Measurements from ENCODE around the gene GNB5. TPM values are rescaled to one million over a fixed set of nuclear protein-coding genes. Genes with fewer than 3 reads are reported as not detected.
"Not testable (repeated sequence)": the region's sequence is repeated elsewhere in the genome, so short reads cannot be mapped to it uniquely, and the experiment has no call there.

The GNB5 gene
- polyA plus RNA-seq, 1 donor from 2014 or later, result 89.6 TPM

DNA sequence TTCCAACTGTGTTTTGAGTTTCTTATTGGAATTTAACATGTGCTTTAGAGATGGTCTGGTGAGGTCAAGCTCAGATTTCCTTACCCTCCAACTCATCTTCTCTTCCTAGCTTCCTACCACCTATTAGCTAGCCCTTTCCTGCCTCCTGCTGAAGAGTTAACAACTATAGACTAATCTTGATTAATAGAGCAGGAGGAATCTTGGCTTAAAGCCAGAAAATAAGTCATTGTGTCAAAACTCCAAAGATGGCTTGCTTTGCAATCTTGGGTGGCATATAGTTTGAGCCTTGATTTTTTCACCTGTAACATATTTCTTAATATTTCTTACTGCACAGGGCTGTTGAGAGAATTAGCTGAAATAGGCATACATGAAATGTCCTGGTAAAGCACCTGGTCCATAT, 105.9 kb downstream of the GNB5 start:
- H3K36me3 ChIP-seq (ENCODE audit: insufficient read depth, low read length), result no peaks in the 10 kb centered on the region
- H3K27ac ChIP-seq (ENCODE audit: low read length), result no peak overlapping the region
- H3K4me2 ChIP-seq (ENCODE audit: low read length), result no peak overlapping the region
- no peaks in the 10 kb centered on the region for H3K27me3 ChIP-seq (ENCODE audit: insufficient read depth, low read depth, low read length)
- no peaks in the 10 kb centered on the region for H4K20me1 ChIP-seq (ENCODE audit: insufficient read depth)
- H3K9me2 ChIP-seq (ENCODE audit: insufficient read depth, low read length), result no peaks in the 10 kb centered on the region
- H3K9me3 ChIP-seq (ENCODE audit: low read length), result peaks cover under 1% of the 10 kb centered on the region
- H3K9ac ChIP-seq (ENCODE audit: low read length), result no peak overlapping the region
- H3F3A ChIP-seq (ENCODE audit: insufficient read depth, low read length, poor library complexity, severe bottlenecking), result no peaks in the 10 kb centered on the region
- H2AFZ ChIP-seq (ENCODE audit: low read depth, low read length), result no peak overlapping the region
- no peaks in the 10 kb centered on the region for H3K79me2 ChIP-seq (replicated peaks; ENCODE audit: insufficient read depth, low read length)
- TF ChIP-seq, protein P1, sequence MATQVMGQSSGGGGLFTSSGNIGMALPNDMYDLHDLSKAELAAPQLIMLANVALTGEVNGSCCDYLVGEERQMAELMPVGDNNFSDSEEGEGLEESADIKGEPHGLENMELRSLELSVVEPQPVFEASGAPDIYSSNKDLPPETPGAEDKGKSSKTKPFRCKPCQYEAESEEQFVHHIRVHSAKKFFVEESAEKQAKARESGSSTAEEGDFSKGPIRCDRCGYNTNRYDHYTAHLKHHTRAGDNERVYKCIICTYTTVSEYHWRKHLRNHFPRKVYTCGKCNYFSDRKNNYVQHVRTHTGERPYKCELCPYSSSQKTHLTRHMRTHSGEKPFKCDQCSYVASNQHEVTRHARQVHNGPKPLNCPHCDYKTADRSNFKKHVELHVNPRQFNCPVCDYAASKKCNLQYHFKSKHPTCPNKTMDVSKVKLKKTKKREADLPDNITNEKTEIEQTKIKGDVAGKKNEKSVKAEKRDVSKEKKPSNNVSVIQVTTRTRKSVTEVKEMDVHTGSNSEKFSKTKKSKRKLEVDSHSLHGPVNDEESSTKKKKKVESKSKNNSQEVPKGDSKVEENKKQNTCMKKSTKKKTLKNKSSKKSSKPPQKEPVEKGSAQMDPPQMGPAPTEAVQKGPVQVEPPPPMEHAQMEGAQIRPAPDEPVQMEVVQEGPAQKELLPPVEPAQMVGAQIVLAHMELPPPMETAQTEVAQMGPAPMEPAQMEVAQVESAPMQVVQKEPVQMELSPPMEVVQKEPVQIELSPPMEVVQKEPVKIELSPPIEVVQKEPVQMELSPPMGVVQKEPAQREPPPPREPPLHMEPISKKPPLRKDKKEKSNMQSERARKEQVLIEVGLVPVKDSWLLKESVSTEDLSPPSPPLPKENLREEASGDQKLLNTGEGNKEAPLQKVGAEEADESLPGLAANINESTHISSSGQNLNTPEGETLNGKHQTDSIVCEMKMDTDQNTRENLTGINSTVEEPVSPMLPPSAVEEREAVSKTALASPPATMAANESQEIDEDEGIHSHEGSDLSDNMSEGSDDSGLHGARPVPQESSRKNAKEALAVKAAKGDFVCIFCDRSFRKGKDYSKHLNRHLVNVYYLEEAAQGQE (IDR thresholded peaks at IDR 0.05; ENCODE audit: borderline replicate concordance), result no peak
- TF ChIP-seq MXI1 (conservative IDR thresholded peaks at IDR 0.05; ENCODE audit: poor library complexity, severe bottlenecking) (no peak), TAF1 (IDR thresholded peaks at IDR 0.05; ENCODE audit: low read depth) (no peak), RAD21 (conservative IDR thresholded peaks at IDR 0.05) (no peak), POLR2AphosphoS5 (IDR thresholded peaks at IDR 0.05) (no peak), SMC3 (conservative IDR thresholded peaks at IDR 0.05; ENCODE audit: poor library complexity) (no peak), EZH2 (IDR thresholded peaks at IDR 0.05; ENCODE audit: borderline replicate concordance, insufficient read depth, low read length, poor library complexity, severe bottlenecking) (no peak), EP300 (conservative IDR thresholded peaks at IDR 0.05; ENCODE audit: poor library complexity, severe bottlenecking) (no peak)
- TF ChIP-seq, protein P2, sequence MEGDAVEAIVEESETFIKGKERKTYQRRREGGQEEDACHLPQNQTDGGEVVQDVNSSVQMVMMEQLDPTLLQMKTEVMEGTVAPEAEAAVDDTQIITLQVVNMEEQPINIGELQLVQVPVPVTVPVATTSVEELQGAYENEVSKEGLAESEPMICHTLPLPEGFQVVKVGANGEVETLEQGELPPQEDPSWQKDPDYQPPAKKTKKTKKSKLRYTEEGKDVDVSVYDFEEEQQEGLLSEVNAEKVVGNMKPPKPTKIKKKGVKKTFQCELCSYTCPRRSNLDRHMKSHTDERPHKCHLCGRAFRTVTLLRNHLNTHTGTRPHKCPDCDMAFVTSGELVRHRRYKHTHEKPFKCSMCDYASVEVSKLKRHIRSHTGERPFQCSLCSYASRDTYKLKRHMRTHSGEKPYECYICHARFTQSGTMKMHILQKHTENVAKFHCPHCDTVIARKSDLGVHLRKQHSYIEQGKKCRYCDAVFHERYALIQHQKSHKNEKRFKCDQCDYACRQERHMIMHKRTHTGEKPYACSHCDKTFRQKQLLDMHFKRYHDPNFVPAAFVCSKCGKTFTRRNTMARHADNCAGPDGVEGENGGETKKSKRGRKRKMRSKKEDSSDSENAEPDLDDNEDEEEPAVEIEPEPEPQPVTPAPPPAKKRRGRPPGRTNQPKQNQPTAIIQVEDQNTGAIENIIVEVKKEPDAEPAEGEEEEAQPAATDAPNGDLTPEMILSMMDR (IDR thresholded peaks at IDR 0.05; ENCODE audit: poor library complexity, severe bottlenecking), result no peak
- no peak overlapping the region for H3K4me3 ChIP-seq (ENCODE audit: low read length)

GRCh38 chr15:52083603-52084002, 107.6 kb downstream of the GNB5 start:
- H3K9me2 ChIP-seq (ENCODE audit: insufficient read depth, low read length), result no peaks in the 10 kb centered on the region
- TF ChIP-seq EZH2 (IDR thresholded peaks at IDR 0.05; ENCODE audit: borderline replicate concordance, insufficient read depth, low read length, poor library complexity, severe bottlenecking) (no peak), SMC3 (conservative IDR thresholded peaks at IDR 0.05; ENCODE audit: poor library complexity) (no peak), MXI1 (conservative IDR thresholded peaks at IDR 0.05; ENCODE audit: poor library complexity, severe bottlenecking) (no peak)
- TF ChIP-seq, protein P1 (IDR thresholded peaks at IDR 0.05; ENCODE audit: borderline replicate concordance), result no peak
- TF ChIP-seq, protein P2 (IDR thresholded peaks at IDR 0.05; ENCODE audit: poor library complexity, severe bottlenecking), result no peak
- H3K4me2 ChIP-seq (ENCODE audit: low read length), result no peak overlapping the region
- no peaks in the 10 kb centered on the region for H3K9me3 ChIP-seq (ENCODE audit: low read length)
- H3K4me3 ChIP-seq (ENCODE audit: low read length), result no peak overlapping the region
- no peaks in the 10 kb centered on the region for H3K27me3 ChIP-seq (ENCODE audit: insufficient read depth, low read depth, low read length)
- no peak overlapping the region for H3K27ac ChIP-seq (ENCODE audit: low read length)
- H3K9ac ChIP-seq (ENCODE audit: low read length), result no peak overlapping the region
- H4K20me1 ChIP-seq (ENCODE audit: insufficient read depth), result no peaks in the 10 kb centered on the region
- no peaks in the 10 kb centered on the region for H3K36me3 ChIP-seq (ENCODE audit: insufficient read depth, low read length)
- H3K79me2 ChIP-seq (replicated peaks; ENCODE audit: insufficient read depth, low read length), result no peaks in the 10 kb centered on the region
- H2AFZ ChIP-seq (ENCODE audit: low read depth, low read length), result no peak overlapping the region
- H3F3A ChIP-seq (ENCODE audit: insufficient read depth, low read length, poor library complexity, severe bottlenecking), result no peaks in the 10 kb centered on the region

DNA sequence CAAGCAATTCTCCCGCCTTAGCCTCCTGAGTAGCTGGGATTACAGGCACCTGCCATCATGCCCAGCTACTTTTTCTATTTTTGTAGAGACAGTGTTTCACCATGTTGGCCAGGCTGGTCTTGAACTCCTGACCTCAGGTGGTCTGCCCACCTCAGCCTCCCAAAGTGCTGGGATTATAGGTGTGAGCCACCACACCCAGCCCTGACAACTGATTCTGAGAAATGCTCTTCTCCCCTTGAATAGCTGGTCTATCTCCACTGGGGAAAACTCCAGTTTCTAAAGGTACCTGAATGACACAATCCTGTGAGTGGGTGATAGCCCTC, 108.2 kb downstream of the GNB5 start:
- not testable (repeated sequence) for H3K4me2 ChIP-seq (ENCODE audit: low read length); H3F3A ChIP-seq (ENCODE audit: insufficient read depth, low read length, poor library complexity, severe bottlenecking); H3K27me3 ChIP-seq (ENCODE audit: insufficient read depth, low read depth, low read length); H3K27ac ChIP-seq (ENCODE audit: low read length); H4K20me1 ChIP-seq (ENCODE audit: insufficient read depth); H3K9me3 ChIP-seq (ENCODE audit: low read length); H3K79me2 ChIP-seq (replicated peaks; ENCODE audit: insufficient read depth, low read length); H3K4me3 ChIP-seq (ENCODE audit: low read length); H3K36me3 ChIP-seq (ENCODE audit: insufficient read depth, low read length); H3K9ac ChIP-seq (ENCODE audit: low read length); H2AFZ ChIP-seq (ENCODE audit: low read depth, low read length); H3K9me2 ChIP-seq (ENCODE audit: insufficient read depth, low read length)

All from neural cell (in vitro differentiated cells).